Panc1 (cell line): ENCODE measurements around the gene CST9L. TPM values are rescaled to one million over a fixed set of nuclear protein-coding genes. Genes with fewer than 3 reads are reported as not detected.

Experiments used
- ATAC-seq: fragments of 200-7000 bp; cut with Tn5 transposase; 2 replicates; pipeline ENCODE4 v1.9.1; 2020; ENCODE audit warnings: mild to moderate bottlenecking, moderate library complexity
- BruUV-seq: library from RNA; stranded (reverse); fragments of 400-500 nt; replicated peaks from 2 replicates; lab custom pipeline; 2021; lab: Mats Ljungman, UMichigan
- CTCF ChIA-PET: fragments of 300-600 bp; sonication (Branson Sonifier 250); formaldehyde crosslinking; loops from one replicate; lab custom pipeline; 2022; ENCODE audit warnings: antibody characterized with exemption; lab: Charles Lee
- POLR2A ChIA-PET: fragments of 300-600 bp; sonication (Branson Sonifier 250); formaldehyde crosslinking; loops from one replicate; lab custom pipeline; 2022; ENCODE audit warnings: antibody characterized with exemption; lab: Charles Lee
- DNase-seq: peaks from one replicate; pipeline ENCODE4 v3.0.0-alpha.2; 2010; ENCODE audit warnings: low read depth, low spot score
- H3K27ac ChIP-seq: 2 replicates; pipeline ENCODE4 v1.5.1; 2011; ENCODE audit warnings: mild to moderate bottlenecking, low read length, inconsistent platforms
- H3K27me3 ChIP-seq: fragments of 200-500 bp; sonication (Bioruptor generic); 2 replicates; pipeline ENCODE4 v1.6.0; 2014; ENCODE audit warnings: low read length, inconsistent platforms; ENCODE audit not compliant: control insufficient read depth, insufficient read depth
- H3K36me3 ChIP-seq: fragments of 200-500 bp; sonication (Bioruptor generic); 2 replicates; pipeline ENCODE4 v1.5.1; 2014; ENCODE audit warnings: inconsistent platforms, mild to moderate bottlenecking, low read length, moderate library complexity; ENCODE audit not compliant: control insufficient read depth, insufficient read depth
- H3K4me1 ChIP-seq: 2 replicates; pipeline ENCODE4 v1.5.1; 2011; ENCODE audit warnings: inconsistent platforms, mild to moderate bottlenecking, low read length, moderate library complexity; ENCODE audit not compliant: control insufficient read depth, insufficient read depth
- H3K4me3 ChIP-seq, 2 experiments: 2 replicates each; pipeline ENCODE4 v1.5.1; 2011 to 2012; ENCODE audit warnings: low read depth in 2 of 2, low read length in 2 of 2, mild to moderate bottlenecking in 2 of 2, inconsistent platforms in 1 of 2, moderate library complexity in 1 of 2
- H3K9me3 ChIP-seq: fragments of 200-500 bp; sonication (Bioruptor generic); 2 replicates; pipeline ENCODE4 v1.5.1; 2014; ENCODE audit warnings: low read depth, mild to moderate bottlenecking, inconsistent platforms, low read length, moderate library complexity; ENCODE audit not compliant: control insufficient read depth, insufficient read depth
- CTCF ChIP-seq: fragments of 450-650 bp; IDR thresholded peaks from 2 replicates; pipeline ENCODE4 v1.5.1; 2017; ENCODE audit warnings: mild to moderate bottlenecking
- POLR2AphosphoS5 ChIP-seq: IDR thresholded peaks from 2 replicates; pipeline ENCODE4 v1.6.1; 2012; ENCODE audit warnings: mild to moderate bottlenecking, low read depth, low read length, moderate library complexity
- REST ChIP-seq, 2 experiments: IDR thresholded peaks; 2 replicates each; pipeline ENCODE4 v1.6.1; 2011 to 2012; ENCODE audit warnings: low read depth in 2 of 2, control low read depth in 1 of 2, low read length in 1 of 2, mild to moderate bottlenecking in 1 of 2, moderate library complexity in 1 of 2; ENCODE audit not compliant: insufficient read depth in 1 of 2
- SIN3A ChIP-seq: IDR thresholded peaks from 2 replicates; pipeline ENCODE4 v1.6.1; 2012; ENCODE audit warnings: low read depth, mild to moderate bottlenecking, low read length, moderate library complexity, borderline replicate concordance; ENCODE audit not compliant: insufficient read depth
- TCF7L2 ChIP-seq: IDR thresholded peaks from 2 replicates; pipeline ENCODE4 v1.6.1; 2011; ENCODE audit warnings: mild to moderate bottlenecking, low read depth, low read length, inconsistent platforms
- in situ Hi-C: cut with HindIII; loops from 2 replicates; pipeline ENCODE4 v1.10.0; 2016; ENCODE audit warnings: low sequenced_read_pairs, low pct_unique_long_range_greater_than_20kb
- intact Hi-C: fragments of 100-400 bp; cut with micrococcal nuclease; formaldehyde crosslinking; loops from one replicate; pipeline ENCODE4 v1.10.0; 2022; ENCODE audit not compliant: unreplicated experiment
- total RNA-seq: library from RNA; stranded (reverse); gene quantifications from one replicate; pipeline ENCODE4 v1.2.1, GENCODE V29; 2021; ENCODE audit not compliant: unreplicated experiment

The CST9L gene
- total RNA-seq, 1 experiment from 2014 or later, result not detected

GRCh38 chr20:23602241-23602640, 34.0 kb upstream of the CST9L start:
- intact Hi-C loops (no loop called here), in situ Hi-C loops (no loop called here)
- DNase-seq, result no peak
- TF ChIP-seq TCF7L2 (no peak), CTCF (no peak), POLR2AphosphoS5 (no peak), SIN3A (no peak), REST (IDR thresholded peaks at IDR 0.05; ENCODE audit: insufficient read depth in 1 of 2, low read depth in 2 of 2, low read length in 1 of 2) (no peak)
- ATAC-seq, result no peak
- H3K27ac ChIP-seq, result no peak overlapping the region
- H3K36me3 ChIP-seq, result no peaks in the 10 kb centered on the region
- CTCF ChIA-PET, result no interaction called here
- no TSS peak for BruUV-seq
- H3K4me3 ChIP-seq, result no peak overlapping the region
- POLR2A ChIA-PET, result no interaction called here
- H3K4me1 ChIP-seq, result no peaks in the 10 kb centered on the region
- H3K9me3 ChIP-seq, result no peaks in the 10 kb centered on the region
- peaks cover 2% of the 10 kb centered on the region; the same call in 1 of the 2 replicates for H3K27me3 ChIP-seq

- intact Hi-C loops, result no loop called here
- BruUV-seq, result no TSS peak
- in situ Hi-C loops, result no loop called here
Measured at GRCh38 chr20:23601715-23602114, 33.4 kb upstream of the CST9L start.

More at GRCh38 chr20:23601715-23602114, 33.4 kb upstream of the CST9L start:
- Histone ChIP-seq H3K4me3 (no peak overlapping the region), H3K4me1 (no peaks in the 10 kb centered on the region), H3K36me3 (no peaks in the 10 kb centered on the region), H3K27ac (no peak overlapping the region), H3K27me3 (peaks cover 2% of the 10 kb centered on the region; the same call in 1 of the 2 replicates), H3K9me3 (no peaks in the 10 kb centered on the region)
- TF ChIP-seq CTCF, result no peak
- no peak for TF ChIP-seq SIN3A
- no peak for TF ChIP-seq REST (IDR thresholded peaks at IDR 0.05; ENCODE audit: insufficient read depth in 1 of 2, low read depth in 2 of 2, low read length in 1 of 2)
- no peak for TF ChIP-seq TCF7L2
- no peak for TF ChIP-seq POLR2AphosphoS5
- POLR2A ChIA-PET, result no interaction called here
- CTCF ChIA-PET, result no interaction called here
- DNase-seq (no peak), ATAC-seq (no peak)
